Cardiac muscle cell (in vitro differentiated cells and primary cell): ENCODE results near the gene EPHA8. TPM values are rescaled to one million over a fixed set of nuclear protein-coding genes. Genes with fewer than 3 reads are reported as not detected.

Source experiments
- DNase-seq, 2 donors: peaks; one replicate each; pipeline versions ENCODE4 v3.0.0 to v3.0.0-alpha.2; 2010 to 2017; ENCODE audit warnings: low read depth in 1 of 2, low spot score in 1 of 2
- H3K27ac ChIP-seq: fragments of 200-600 bp; sonication (generic); 2 replicates; pipeline ENCODE4 v1.5.1; 2016
- H3K27me3 ChIP-seq: fragments of 200-600 bp; sonication (generic); 2 replicates; pipeline ENCODE4 v1.6.0; 2016; ENCODE audit warnings: control low read depth
- H3K36me3 ChIP-seq: fragments of 200-600 bp; sonication (generic); 2 replicates; pipeline ENCODE4 v1.5.1; 2016; ENCODE audit warnings: control low read depth
- H3K4me1 ChIP-seq: fragments of 200-600 bp; sonication (generic); 2 replicates; pipeline ENCODE4 v1.8.1; 2017; ENCODE audit warnings: low read depth, mild to moderate bottlenecking, mixed run types
- H3K4me3 ChIP-seq: fragments of 200-600 bp; sonication (generic); 2 replicates; pipeline ENCODE4 v1.5.1; 2016; ENCODE audit warnings: mild to moderate bottlenecking
- H3K9me3 ChIP-seq: fragments of 200-600 bp; sonication (generic); 2 replicates; pipeline ENCODE4 v1.5.1; 2017; ENCODE audit warnings: low read depth, mild to moderate bottlenecking, control low read depth
- CTCF ChIP-seq: IDR thresholded peaks from 2 replicates; pipeline ENCODE4 v1.5.1; 2012; ENCODE audit warnings: low read depth, mild to moderate bottlenecking, low read length
- polyA plus RNA-seq: library from polyadenylated mRNA; unstranded; fragments of >200 nt; fragmentation: Nextera tagmentation; extraction: Ambion mirVana; gene quantifications from 2 replicates; pipeline ENCODE4 v1.2.1, GENCODE V29; 2016
- total RNA-seq: library from RNA; depleted of rRNA; stranded (reverse); fragments of >200 nt; gene quantifications from 2 replicates; pipeline ENCODE4 v1.2.3, GENCODE V29; 2016

EPHA8 gene
- total and polyA plus RNA-seq, 2 experiments from 2014 or later = 4.7 to 10.9 TPM

DNA sequence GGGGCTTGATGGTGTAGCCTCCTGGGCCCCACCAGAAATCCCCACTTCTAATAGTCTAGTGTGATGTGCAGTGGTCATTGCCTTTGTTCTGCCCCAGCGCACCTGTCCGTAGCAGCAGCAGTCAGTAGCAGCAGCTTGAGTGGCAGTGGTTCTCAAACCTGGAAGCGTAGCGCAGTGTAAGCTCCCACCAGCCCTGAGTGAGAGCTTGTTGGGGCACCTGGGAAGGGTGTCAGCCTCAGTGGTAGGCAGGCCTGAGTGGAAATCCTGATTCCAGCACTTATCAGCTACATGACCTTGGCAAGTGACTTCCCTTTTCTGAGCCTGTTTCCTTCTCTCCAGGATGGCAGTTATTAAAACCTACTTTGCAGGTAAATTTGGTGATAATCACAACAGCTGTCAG, 41.6 kb upstream of the EPHA8 start:
- Histone ChIP-seq H3K27ac (no peak overlapping the region), H3K27me3 (no peaks in the 10 kb centered on the region), H3K4me1 (no peaks in the 10 kb centered on the region), H3K4me3 (no peak overlapping the region), H3K36me3 (peaks cover 22% of the 10 kb centered on the region), H3K9me3 (no peaks in the 10 kb centered on the region)
- DNase-seq = no peak
- no peak for TF ChIP-seq CTCF

- Histone ChIP-seq H3K27ac (no peak overlapping the region), H3K27me3 (no peaks in the 10 kb centered on the region), H3K36me3 (peaks cover 21% of the 10 kb centered on the region), H3K4me1 (no peaks in the 10 kb centered on the region), H3K4me3 (no peak overlapping the region), H3K9me3 (no peaks in the 10 kb centered on the region)
- no peak for DNase-seq
- no peak for TF ChIP-seq CTCF
These were observed 41.0 kb upstream of the EPHA8 start for GRCh38 chr1:22522221-22522743.

- no peak overlapping the region for H3K4me3 ChIP-seq
- no peak overlapping the region for H3K27ac ChIP-seq
- no peaks in the 10 kb centered on the region for H3K27me3 ChIP-seq
- no peak for TF ChIP-seq CTCF
- no peak for DNase-seq
- peaks cover 14% of the 10 kb centered on the region for H3K36me3 ChIP-seq
- no peaks in the 10 kb centered on the region for H3K9me3 ChIP-seq
- H3K4me1 ChIP-seq = no peaks in the 10 kb centered on the region
These were observed 38.8 kb upstream of the EPHA8 start for GRCh38 chr1:22524481-22524880.

GRCh38 chr1:22525211-22525610, 38.1 kb upstream of the EPHA8 start:
- no peak overlapping the region for H3K4me3 ChIP-seq
- DNase-seq = no peak
- no peaks in the 10 kb centered on the region for H3K4me1 ChIP-seq
- H3K36me3 ChIP-seq = peaks cover 13% of the 10 kb centered on the region
- no peaks in the 10 kb centered on the region for H3K27me3 ChIP-seq
- TF ChIP-seq CTCF = no peak
- H3K9me3 ChIP-seq = no peaks in the 10 kb centered on the region
- H3K27ac ChIP-seq = no peak overlapping the region

- no peak for TF ChIP-seq CTCF
- no peaks in the 10 kb centered on the region for H3K4me1 ChIP-seq
- H3K4me3 ChIP-seq = no peak overlapping the region
- H3K27me3 ChIP-seq = no peaks in the 10 kb centered on the region
- DNase-seq = no peak
- H3K27ac ChIP-seq = no peak overlapping the region
- H3K36me3 ChIP-seq = peaks cover 11% of the 10 kb centered on the region
- no peaks in the 10 kb centered on the region for H3K9me3 ChIP-seq
These were observed 37.6 kb upstream of the EPHA8 start for GRCh38 chr1:22525646-22526045.

- H3K27me3 ChIP-seq = no peaks in the 10 kb centered on the region
- H3K4me3 ChIP-seq = no peak overlapping the region
- no peak for DNase-seq
- peaks cover under 1% of the 10 kb centered on the region for H3K4me1 ChIP-seq
- no peak for TF ChIP-seq CTCF
- H3K36me3 ChIP-seq = peaks cover 11% of the 10 kb centered on the region
- H3K27ac ChIP-seq = no peak overlapping the region
- H3K9me3 ChIP-seq = no peaks in the 10 kb centered on the region
These were observed 37.2 kb upstream of the EPHA8 start for GRCh38 chr1:22526098-22526497.
